SK-MEL-5 (cell line): ENCODE measurements around the gene MN1. TPM values are rescaled to one million over a fixed set of nuclear protein-coding genes. Genes with fewer than 3 reads are reported as not detected.
"Not testable (repeated sequence)": the region's sequence is repeated elsewhere in the genome, so short reads cannot be mapped to it uniquely, and the experiment has no call there.

Experiments used
- DNase-seq: peaks from one replicate; pipeline ENCODE4 v3.0.0-alpha.2; 2016; ENCODE audit warnings: low read depth, low spot score
- in situ Hi-C: cut with HindIII; loops from 2 replicates; pipeline ENCODE4 v1.10.0; 2016; ENCODE audit warnings: low sequenced_read_pairs, high pct_unique_total_duplicates, low pct_unique_long_range_greater_than_20kb
- total RNA-seq: library from RNA; depleted of rRNA; stranded (reverse); fragments of >200 nt; shearing (Covaris generic); gene quantifications from 2 replicates; pipeline ENCODE4 v1.2.3, GENCODE V29; 2014

Gene MN1
- total RNA-seq, 1 experiment from 2014 or later: 0.16 TPM

GRCh38 chr22:27755521-27756211, 45.9 kb downstream of the MN1 start:
- DNase-seq: no peak
- in situ Hi-C loops: no loop called here

- in situ Hi-C loops: no loop called here
- no peak for DNase-seq
Observed at GRCh38 chr22:27754888-27755480, 46.6 kb downstream of the MN1 start.

- no peak for DNase-seq
- in situ Hi-C loops: no loop called here
Observed at GRCh38 chr22:27754247-27754887, 47.2 kb downstream of the MN1 start.

DNA sequence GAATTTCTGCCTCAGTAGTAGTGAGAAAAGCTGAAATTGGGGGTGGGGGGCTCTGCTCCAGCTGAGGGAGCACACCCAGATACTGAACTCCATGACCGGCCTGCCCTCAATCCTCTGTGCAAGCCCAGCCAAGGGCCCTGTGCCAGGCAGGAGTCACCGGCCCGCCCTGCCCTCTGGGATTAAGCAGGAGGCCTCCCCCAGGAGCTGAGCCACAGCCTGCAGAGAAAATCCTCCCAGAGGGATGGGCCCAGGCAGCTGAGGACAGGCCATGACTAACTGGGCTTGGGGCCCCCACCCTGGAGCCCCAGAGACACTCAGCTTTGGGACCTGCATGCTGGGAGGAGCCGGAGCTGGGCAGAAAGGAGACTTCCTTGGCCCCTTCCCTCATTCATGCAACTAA, 48.8 kb downstream of the MN1 start:
- no peak for DNase-seq

DNA sequence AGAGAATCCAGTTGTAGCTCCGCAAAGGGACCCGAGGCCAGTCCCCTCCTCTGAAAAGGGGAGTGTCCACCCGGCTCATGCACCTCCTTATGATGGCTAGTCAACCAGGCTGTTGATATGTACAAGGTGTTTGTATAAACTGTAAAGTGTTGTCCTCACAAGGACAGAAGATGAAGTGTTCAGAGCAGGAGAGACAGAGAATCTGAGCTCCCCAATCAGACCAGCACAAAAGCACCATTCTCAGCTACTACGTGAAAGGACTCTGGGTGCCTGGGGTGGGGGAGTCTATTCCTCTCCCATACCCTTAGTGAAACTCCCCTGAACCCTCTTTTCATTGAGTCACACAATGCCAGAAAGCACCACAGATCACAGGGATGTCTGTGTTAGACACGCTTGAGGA, 49.4 kb downstream of the MN1 start:
- in situ Hi-C loops: no loop called here
- no peak for DNase-seq

More for the DNA sequence above, 48.8 kb downstream of the MN1 start:
- in situ Hi-C loops: no loop called here

GRCh38 chr22:27751277-27752070, 50.1 kb downstream of the MN1 start:
- in situ Hi-C loops: no loop called here
- no peak for DNase-seq

DNA sequence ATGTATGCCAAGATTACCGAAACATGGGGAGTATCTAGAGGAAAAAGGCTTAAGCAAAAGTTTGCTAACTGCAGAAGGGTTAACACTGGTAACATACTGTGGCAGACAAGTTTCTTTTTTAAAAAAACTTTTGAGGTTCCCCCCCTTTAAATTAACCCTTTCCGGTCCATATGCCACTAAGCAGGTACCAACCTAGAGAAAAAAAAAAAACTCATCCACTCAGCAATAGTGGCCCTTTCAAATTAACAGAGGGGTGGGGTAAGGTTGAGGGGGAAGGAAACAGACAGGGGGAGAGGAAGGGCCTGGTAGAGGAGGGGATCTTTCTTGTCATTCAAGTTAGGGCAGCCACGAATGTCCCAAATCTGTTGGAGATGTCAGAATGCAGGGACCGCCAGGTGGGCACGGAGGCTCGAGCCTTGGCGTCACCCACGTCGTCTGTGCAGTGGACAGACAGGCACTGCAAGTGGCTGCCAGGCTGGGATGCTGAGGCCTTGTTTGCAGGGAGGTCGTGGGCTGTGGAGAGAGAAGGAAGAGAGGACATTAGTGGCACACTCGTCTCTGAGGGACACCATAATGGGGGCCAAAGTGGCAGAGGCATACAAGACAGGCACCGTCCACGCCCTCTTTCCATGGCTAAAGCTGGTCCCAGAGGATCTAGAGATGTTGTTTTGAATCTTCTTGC, 50.8 kb downstream of the MN1 start:
- DNase-seq: no peak
- in situ Hi-C loops: no loop called here

DNA sequence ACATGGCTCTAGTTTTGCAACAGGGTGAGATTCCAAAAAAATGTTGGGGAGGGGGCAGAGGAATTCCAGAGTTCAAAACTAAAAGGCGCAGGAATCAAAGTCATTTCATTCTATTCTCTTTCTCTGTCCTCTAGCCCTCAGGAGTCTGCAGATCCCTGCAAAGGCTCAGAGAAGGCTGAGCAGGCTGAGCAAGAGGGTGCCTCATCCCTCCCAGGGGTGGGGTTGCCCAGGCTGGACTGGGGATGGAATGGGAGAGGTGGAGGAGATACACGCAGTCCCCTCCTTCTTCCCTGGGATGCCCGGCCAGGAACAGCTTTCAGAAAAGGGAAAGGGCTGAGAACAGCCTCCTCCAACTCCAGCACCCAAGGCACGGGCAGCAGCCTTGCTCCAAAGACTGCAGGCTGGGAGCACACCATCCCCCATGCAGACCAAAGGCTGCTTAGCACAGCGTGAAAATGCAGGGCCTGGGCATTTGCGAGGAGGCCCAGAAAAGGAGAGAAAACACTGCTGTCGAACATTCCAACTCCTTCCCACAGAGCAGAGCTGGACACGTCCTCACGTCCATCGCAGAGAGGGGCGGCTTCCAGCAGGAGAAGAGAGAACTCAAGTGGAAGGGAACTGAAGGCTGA, 51.8 kb downstream of the MN1 start:
- in situ Hi-C loops: no loop called here
- no peak for DNase-seq

DNA sequence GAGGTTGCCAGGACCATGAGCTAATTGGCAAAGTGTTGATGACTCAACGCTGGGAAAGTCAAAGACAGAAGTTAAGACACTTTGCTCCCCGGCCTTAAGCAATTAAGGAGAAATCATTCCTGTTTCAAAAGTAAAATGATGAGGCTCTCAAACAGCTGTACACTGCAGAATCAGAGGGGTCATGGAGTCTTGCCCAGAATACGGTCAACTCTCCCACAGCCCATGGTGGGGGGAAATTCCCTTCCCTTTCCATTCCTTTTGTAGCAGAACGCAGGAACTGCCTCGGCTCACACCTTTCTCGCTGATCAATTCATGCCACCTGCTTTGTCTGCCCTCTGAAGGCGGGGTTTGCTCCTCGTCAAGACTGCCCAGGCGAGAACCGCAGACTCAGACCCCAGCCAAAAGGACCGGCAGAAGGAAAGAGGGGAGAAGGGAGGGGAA, 52.8 kb downstream of the MN1 start:
- in situ Hi-C loops: no loop called here
- no peak for DNase-seq

DNA sequence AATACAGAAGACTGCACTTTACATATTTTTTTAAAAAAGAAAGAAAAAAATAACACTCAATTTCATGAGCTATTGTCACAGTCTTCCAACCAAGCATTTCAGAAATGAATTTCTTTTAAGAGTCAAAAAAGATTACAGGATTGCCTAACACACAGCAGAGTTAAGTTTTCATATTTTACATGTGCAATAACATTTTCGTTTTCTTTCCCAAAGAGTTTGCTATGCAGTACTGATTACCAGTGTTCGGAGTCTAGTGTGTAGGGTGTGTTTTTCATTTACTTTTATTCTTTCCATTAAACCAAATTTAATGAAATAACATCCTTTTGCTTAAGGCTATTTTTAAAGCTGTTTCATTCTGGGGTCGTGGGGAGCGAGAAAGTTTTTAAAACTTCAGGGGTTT, 53.2 kb downstream of the MN1 start:
- DNase-seq: no peak
- in situ Hi-C loops: no loop called here

DNA sequence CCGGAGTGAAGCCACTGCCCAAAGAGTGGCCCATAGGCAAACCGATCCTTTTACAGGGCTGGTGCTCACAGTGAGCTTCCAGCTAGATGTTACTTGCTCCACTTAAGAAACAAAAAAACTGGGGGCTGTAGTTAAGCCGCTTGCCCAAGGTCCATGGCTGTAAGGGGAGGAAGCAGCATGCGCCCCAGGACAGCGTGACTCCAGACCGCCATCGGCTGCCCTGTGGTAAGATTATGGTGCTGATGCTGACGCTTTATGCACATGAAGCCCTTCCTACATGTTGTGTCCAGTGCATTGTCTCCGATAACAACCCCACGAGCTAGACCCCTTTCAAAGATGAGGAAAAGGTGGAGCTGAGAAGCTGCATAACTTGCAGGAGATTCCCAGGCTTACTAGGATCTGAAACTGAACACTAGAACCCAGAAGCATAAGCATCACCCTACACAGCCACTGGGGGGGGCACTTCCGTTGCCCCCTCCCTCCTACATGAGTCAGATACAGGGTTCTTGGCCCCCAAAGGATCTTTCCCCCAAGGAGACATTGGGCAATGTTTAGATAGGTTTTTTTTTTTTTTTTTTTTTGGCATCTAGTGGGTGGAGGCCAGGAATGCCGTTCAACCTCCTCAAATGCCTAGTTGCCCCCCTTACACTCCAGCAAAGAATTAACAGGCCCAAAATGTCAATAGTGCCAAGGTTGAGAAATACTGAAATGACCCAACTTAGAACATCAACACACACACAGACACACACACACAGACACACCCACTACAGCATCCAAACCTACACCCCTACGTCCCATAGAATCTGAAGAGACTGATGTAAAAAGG, 53.9 kb downstream of the MN1 start:
- DNase-seq: peak; percentile 21
- in situ Hi-C loops: no loop called here

- in situ Hi-C loops: no loop called here
- no peak for DNase-seq
Observed at GRCh38 chr22:27746918-27747317, 54.6 kb downstream of the MN1 start.

DNA sequence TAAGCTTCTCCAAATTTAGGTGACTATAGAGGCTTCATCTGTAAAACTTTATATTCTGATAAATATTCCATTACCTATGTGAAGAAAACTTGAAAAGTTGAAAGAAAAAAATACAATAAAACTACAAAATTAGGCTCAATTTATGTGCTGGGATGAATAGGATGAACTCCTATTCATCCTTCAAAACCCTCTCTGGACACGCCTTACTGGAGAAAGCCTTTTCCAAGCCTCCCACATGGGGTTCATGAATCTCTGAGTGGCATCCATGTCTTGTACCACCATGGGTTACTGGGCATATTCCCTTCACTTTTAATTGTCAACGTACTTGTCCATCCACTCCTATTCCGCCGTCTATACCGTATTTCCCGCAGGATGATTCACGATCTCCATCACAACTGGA, 55.7 kb downstream of the MN1 start:
- no peak for DNase-seq
- in situ Hi-C loops: no loop called here

DNA sequence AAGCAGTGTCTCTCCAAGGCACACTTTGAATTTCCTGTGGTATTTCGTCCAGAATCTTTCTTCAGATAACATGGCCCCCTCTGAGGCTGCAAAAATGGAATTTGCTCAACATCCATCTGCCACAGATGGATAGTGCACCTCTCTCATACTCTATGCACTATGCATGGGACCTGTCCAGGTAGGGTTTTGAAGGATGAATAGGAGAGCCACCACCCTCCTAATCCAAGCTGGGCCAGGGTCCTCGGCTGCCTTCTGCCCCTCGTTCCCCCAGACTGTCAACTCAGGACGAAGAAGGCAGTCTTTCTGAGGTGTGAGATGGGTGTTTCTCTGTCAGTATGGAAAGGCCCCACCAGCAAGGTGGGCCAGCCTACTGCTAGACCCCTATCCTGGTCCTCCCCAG, 56.4 kb downstream of the MN1 start:
- in situ Hi-C loops: no loop called here
- DNase-seq: no peak

GRCh38 chr22:27744078-27744477, 57.5 kb downstream of the MN1 start:
- DNase-seq, in situ Hi-C loops: not testable (repeated sequence)

DNA sequence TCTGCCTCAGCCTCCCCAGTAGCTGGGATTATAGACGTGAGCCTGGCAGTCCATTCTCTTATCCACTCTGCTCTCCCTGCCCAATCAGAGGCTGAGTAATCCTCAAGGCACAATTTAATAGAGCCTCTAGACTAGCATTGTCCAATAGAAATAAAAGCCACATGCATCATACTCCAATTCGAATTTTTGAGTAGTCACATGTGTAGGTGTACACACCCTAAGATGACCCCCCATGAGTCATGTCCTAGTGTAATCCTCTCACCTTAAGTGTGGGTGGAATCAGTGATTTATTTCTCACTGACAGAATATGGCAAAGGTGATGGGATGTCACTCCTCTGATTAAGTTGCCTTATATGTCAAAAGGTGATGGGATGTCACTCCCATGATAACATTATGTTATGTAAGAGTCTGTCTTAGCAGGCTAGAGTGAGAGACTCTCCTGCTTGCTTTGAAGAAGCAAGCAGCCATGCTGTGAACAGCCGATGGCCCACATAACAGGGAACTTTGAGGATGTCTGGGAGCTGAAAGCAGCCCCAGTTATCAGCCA, 61.3 kb downstream of the MN1 start:
- no peak for DNase-seq
- in situ Hi-C loops: no loop called here
